Measurements from ENCODE around the gene FGF14.

The FGF14 gene

DNA sequence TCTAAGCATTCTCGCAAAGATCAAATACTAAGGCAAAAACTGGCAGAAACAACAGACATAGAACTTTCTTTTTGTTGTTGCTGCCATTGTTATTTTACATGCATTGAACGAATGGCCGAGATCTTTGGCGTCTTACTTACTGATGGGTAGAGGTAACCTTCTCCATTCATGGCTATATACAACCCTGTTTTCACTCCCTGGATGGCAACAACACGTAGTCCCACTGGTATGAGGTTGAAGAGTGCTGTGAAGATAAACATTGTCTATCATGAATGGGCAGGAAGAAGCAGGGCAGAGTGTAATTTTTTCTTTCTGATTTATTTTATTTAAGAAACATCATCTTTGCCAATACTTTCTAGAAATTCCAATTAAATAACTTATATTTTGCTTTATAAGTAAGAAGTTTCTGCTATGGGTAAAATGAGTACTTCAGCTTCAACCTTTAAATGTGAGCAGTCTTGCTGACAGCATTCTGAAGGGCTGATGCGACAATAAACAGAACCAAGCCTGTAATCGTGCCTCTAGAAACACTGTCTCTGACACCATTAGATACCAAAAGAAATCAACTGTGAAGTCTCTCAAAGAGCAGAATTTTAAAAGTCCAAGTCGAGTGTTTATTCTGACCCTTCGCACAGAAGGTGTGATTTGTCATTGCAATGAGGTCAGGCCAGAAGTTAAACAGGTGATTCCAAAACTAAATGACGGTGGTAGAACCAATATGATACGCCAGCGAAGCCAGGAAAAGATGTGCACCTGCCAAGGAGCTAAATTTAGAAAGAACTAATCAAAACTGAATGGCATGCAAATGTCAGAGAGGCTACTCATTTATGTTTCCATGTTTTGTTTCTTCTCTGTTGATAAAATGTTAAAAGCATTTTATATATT, 533.0 kb downstream of the FGF14 start:
- Histone ChIP-seq H3K4me1 (no peaks in the 10 kb centered on the region), H3K79me2 (no peaks in the 10 kb centered on the region), H3K36me3 (ENCODE audit: control insufficient read depth, insufficient read depth, low read length) (no peaks in the 10 kb centered on the region), H3K4me3 (ENCODE audit: low read depth, low read length) (no peak overlapping the region), H3K9me3 (ENCODE audit: control insufficient read depth, low read length) (no peaks in the 10 kb centered on the region), H3K27ac (no peak overlapping the region), H3K4me2 (ENCODE audit: low read length) (no peak overlapping the region), H2AFZ (no peak overlapping the region), H3K9ac (no peak overlapping the region), H3K27me3 (ENCODE audit: control insufficient read depth, insufficient read depth, low read length) (no peaks in the 10 kb centered on the region)
- TF ChIP-seq, protein P1, sequence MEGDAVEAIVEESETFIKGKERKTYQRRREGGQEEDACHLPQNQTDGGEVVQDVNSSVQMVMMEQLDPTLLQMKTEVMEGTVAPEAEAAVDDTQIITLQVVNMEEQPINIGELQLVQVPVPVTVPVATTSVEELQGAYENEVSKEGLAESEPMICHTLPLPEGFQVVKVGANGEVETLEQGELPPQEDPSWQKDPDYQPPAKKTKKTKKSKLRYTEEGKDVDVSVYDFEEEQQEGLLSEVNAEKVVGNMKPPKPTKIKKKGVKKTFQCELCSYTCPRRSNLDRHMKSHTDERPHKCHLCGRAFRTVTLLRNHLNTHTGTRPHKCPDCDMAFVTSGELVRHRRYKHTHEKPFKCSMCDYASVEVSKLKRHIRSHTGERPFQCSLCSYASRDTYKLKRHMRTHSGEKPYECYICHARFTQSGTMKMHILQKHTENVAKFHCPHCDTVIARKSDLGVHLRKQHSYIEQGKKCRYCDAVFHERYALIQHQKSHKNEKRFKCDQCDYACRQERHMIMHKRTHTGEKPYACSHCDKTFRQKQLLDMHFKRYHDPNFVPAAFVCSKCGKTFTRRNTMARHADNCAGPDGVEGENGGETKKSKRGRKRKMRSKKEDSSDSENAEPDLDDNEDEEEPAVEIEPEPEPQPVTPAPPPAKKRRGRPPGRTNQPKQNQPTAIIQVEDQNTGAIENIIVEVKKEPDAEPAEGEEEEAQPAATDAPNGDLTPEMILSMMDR (IDR thresholded peaks at IDR 0.05): no peak

GRCh38 chr13:101866889-101867581, 534.8 kb downstream of the FGF14 start:
- Histone ChIP-seq H3K27me3 (ENCODE audit: control insufficient read depth, insufficient read depth, low read length) (no peaks in the 10 kb centered on the region), H3K27ac (no peak overlapping the region), H3K4me2 (ENCODE audit: low read length) (no peak overlapping the region), H3K79me2 (no peaks in the 10 kb centered on the region), H2AFZ (no peak overlapping the region), H3K4me1 (no peaks in the 10 kb centered on the region), H3K9me3 (ENCODE audit: control insufficient read depth, low read length) (no peaks in the 10 kb centered on the region), H3K36me3 (ENCODE audit: control insufficient read depth, insufficient read depth, low read length) (no peaks in the 10 kb centered on the region), H3K9ac (no peak overlapping the region), H3K4me3 (ENCODE audit: low read depth, low read length) (no peak overlapping the region)
- TF ChIP-seq, protein P1 (IDR thresholded peaks at IDR 0.05): no peak

DNA sequence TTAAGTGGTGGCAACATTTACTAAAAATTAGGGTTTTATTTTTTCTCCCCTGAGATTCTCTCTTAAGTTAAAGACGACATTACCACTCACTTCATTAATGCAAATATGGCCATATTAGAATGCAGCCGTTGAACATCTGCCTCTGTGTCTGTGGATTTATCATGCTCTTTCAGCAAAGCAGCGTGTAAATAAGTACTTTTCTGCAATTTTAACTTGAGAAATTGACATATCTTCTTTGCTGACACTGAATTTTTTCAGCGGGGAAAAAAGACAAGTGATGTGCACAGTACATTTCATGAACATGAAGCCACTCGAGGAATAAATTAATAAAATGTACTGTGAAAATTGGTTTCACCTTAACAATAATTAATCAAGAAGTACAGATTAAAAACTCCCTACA, 543.0 kb downstream of the FGF14 start:
- TF ChIP-seq, protein P1 (IDR thresholded peaks at IDR 0.05): no peak
- Histone ChIP-seq H3K4me3 (ENCODE audit: low read depth, low read length) (no peak overlapping the region), H2AFZ (no peak overlapping the region)

DNA sequence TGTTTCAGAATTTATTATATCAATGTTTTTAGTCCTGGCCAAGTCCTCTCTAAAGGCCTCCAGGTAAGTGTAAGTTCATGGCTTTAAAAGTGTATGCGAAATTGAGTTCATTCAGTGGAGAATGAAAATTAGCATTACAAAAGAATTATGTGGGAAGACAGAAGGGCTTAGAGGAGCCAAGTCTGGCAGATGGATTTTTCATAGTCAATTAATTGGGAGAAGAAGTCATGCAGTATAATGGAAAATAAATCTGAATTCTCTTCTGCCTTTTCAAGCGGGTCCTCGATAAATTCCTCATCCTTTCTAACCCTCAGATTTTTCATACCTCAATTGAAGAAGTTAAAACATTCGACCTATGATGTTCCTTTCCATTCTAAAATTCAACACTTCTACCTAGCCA, 555.1 kb downstream of the FGF14 start:
- TF ChIP-seq, protein P1 (IDR thresholded peaks at IDR 0.05): no peak
- Histone ChIP-seq H3K27me3 (ENCODE audit: control insufficient read depth, insufficient read depth, low read length) (no peaks in the 10 kb centered on the region), H3K4me3 (ENCODE audit: low read depth, low read length) (no peak overlapping the region), H3K4me1 (no peaks in the 10 kb centered on the region), H3K9me3 (ENCODE audit: control insufficient read depth, low read length) (no peaks in the 10 kb centered on the region), H3K36me3 (ENCODE audit: control insufficient read depth, insufficient read depth, low read length) (no peaks in the 10 kb centered on the region), H3K9ac (no peak overlapping the region), H3K4me2 (ENCODE audit: low read length) (no peak overlapping the region), H2AFZ (no peak overlapping the region), H3K79me2 (no peaks in the 10 kb centered on the region), H3K27ac (no peak overlapping the region)

More for the DNA sequence above, 543.0 kb downstream of the FGF14 start:
- Histone ChIP-seq H3K4me2 (ENCODE audit: low read length) (no peak overlapping the region), H3K36me3 (ENCODE audit: control insufficient read depth, insufficient read depth, low read length) (no peaks in the 10 kb centered on the region), H3K9ac (no peak overlapping the region), H3K9me3 (ENCODE audit: control insufficient read depth, low read length) (no peaks in the 10 kb centered on the region), H3K27me3 (ENCODE audit: control insufficient read depth, insufficient read depth, low read length) (no peaks in the 10 kb centered on the region), H3K79me2 (no peaks in the 10 kb centered on the region), H3K4me1 (no peaks in the 10 kb centered on the region), H3K27ac (no peak overlapping the region)
